K562 (cell line): ENCODE data around the gene PGAP2. TPM values are rescaled to one million over a fixed set of nuclear protein-coding genes. Genes with fewer than 3 reads are reported as not detected.

ENCODE experiments used
- ATF4 ChIP-seq: fragments of 450-650 bp; formaldehyde crosslinking; IDR thresholded peaks from 2 replicates; pipeline ENCODE4 v1.4.0; 2022; ENCODE audit warnings: mild to moderate bottlenecking, moderate library complexity
- CLOCK ChIP-seq: fragments of 250-450 bp; sonication (Bioruptor Pico); IDR thresholded peaks from 2 replicates; pipeline ENCODE4 v1.4.0; 2020; ENCODE audit warnings: mild to moderate bottlenecking, moderate library complexity, borderline replicate concordance
- E2F6 ChIP-seq, 2 experiments: IDR thresholded peaks; 2 replicates each; pipeline ENCODE4 v1.6.1; 2011; ENCODE audit warnings: borderline replicate concordance in 1 of 2, control low read depth in 1 of 2, low read depth in 1 of 2, low read length in 1 of 2, mild to moderate bottlenecking in 1 of 2, mixed read lengths in 1 of 2, moderate library complexity in 1 of 2; ENCODE audit not compliant: insufficient read depth in 1 of 2, insufficient read length in 1 of 2, poor library complexity in 1 of 2, severe bottlenecking in 1 of 2; ENCODE audit errors: extremely low read depth in 1 of 2
- FOXK2 ChIP-seq, 2 experiments: fragments of 450-650 bp; IDR thresholded peaks in 1 of 2; conservative IDR thresholded peaks in 1 of 2; 2 replicates each; pipeline ENCODE4 v1.6.1; 2016; ENCODE audit warnings: low read depth in 2 of 2, mild to moderate bottlenecking in 1 of 2
- HNRNPUL1 ChIP-seq: fragments of 200-400 bp; formaldehyde crosslinking; IDR thresholded peaks from 2 replicates; pipeline ENCODE4 v1.6.1; 2017; ENCODE audit warnings: low read length
- IFI16 ChIP-seq: fragments of 250-450 bp; sonication (Bioruptor Pico); IDR thresholded peaks from 2 replicates; pipeline ENCODE4 v2.1.2; 2022; ENCODE audit warnings: mild to moderate bottlenecking, inconsistent platforms
- MIER1 ChIP-seq: fragments of 450-650 bp; IDR thresholded peaks from 2 replicates; pipeline ENCODE4 v1.6.1; 2016; ENCODE audit warnings: antibody characterized with exemption, mild to moderate bottlenecking, low read depth
- RHOXF2B ChIP-seq: fragments of 250-450 bp; sonication (Bioruptor Pico); conservative IDR thresholded peaks from 2 replicates; pipeline ENCODE4 v1.5.1; 2021
- SNAPC5 ChIP-seq: fragments of 250-450 bp; sonication (Bioruptor Pico); IDR thresholded peaks from 2 replicates; pipeline ENCODE4 v1.8.0; 2021; ENCODE audit warnings: moderate library complexity, mild to moderate bottlenecking, inconsistent platforms
- SP1 ChIP-seq: sonication (generic); formaldehyde crosslinking; IDR thresholded peaks from 2 replicates; pipeline ENCODE4 v1.8.1; 2022; ENCODE audit warnings: mild to moderate bottlenecking, missing genetic modification reagents
- TRIM24 ChIP-seq, 2 experiments: fragments of 450-650 bp; IDR thresholded peaks; 2 replicates each; pipeline ENCODE4 v1.6.1; 2016
- YY1 ChIP-seq, 3 experiments: IDR thresholded peaks; 2 replicates each; pipeline ENCODE4 v1.6.1; 2011; ENCODE audit warnings: low read length in 2 of 3, mild to moderate bottlenecking in 2 of 3, moderate library complexity in 2 of 3, borderline replicate concordance in 1 of 3, control low read depth in 1 of 3, low read depth in 1 of 3; ENCODE audit not compliant: insufficient read depth in 3 of 3, insufficient replicate concordance in 2 of 3, control insufficient read depth in 1 of 3, insufficient read length in 1 of 3; ENCODE audit errors: extremely low read depth in 1 of 3
- ZBTB9 ChIP-seq: fragments of 450-650 bp; formaldehyde crosslinking; IDR thresholded peaks from 2 replicates; pipeline ENCODE4 v1.4.0; 2020; ENCODE audit warnings: mild to moderate bottlenecking, moderate library complexity
- ZC3H11A ChIP-seq: IDR thresholded peaks from 2 replicates; pipeline ENCODE4 v1.6.1; 2012; ENCODE audit warnings: low read depth, low read length, improper control_type of control experiment
- ZNF184 ChIP-seq: sonication (generic); formaldehyde crosslinking; IDR thresholded peaks from 2 replicates; pipeline ENCODE4 v1.5.0; 2020; ENCODE audit warnings: missing genetic modification reagents
- polyA plus RNA-seq, 8 experiments: library from polyadenylated mRNA; depleted of rRNA in 4 of 8; stranded (reverse) in 5 of 8; unstranded in 3 of 8; fragments of >200 nt; fragmentation: Nextera tagmentation in 2 of 8; fragmentation: Illumina TruSeq in 1 of 8; extraction: Ambion mirVana in 2 of 8; extraction: Trizol in 1 of 8; gene quantifications; 2 replicates each; pipeline versions ENCODE4 v1.2.1 to v1.2.3, GENCODE V29; 2011 to 2014; ENCODE audit warnings: inconsistent platforms in 1 of 8, missing spikeins in 1 of 8
- total RNA-seq, 7 experiments: library from RNA; depleted of rRNA in 6 of 7; stranded (reverse); fragments of >200 nt in 6 of 7; fragmentation: Illumina TruSeq in 2 of 7; extraction: Trizol in 2 of 7; gene quantifications; 2 replicates each; pipeline versions ENCODE4 v1.2.1 to v1.2.3, GENCODE V29; 2011 to 2021; ENCODE audit warnings: low replicate concordance in 1 of 7

Gene PGAP2
- total and polyA plus RNA-seq, 9 of the 15 experiments (the other 6 are each of a cell fraction or from before 2014, with no cell fraction given) = 17.9 to 47.2 (median 33.7) TPM

- TF ChIP-seq FOXK2 (conservative IDR thresholded peaks at IDR 0.05 in 1 of 2, IDR thresholded peaks at IDR 0.05 in 1 of 2; ENCODE audit: low read depth in 2 of 2) = no peak
- peak; percentile 28; the same call in 1 of the 2 replicates for TF ChIP-seq ZBTB9 (CRISPR knock-in tag)
- peak; percentile 87 to 91 for TF ChIP-seq E2F6 (IDR thresholded peaks at IDR 0.05; ENCODE audit: borderline replicate concordance in 1 of 2, extremely low read depth in 1 of 2, insufficient read depth in 1 of 2, insufficient read length in 1 of 2, low read depth in 1 of 2, low read length in 1 of 2, poor library complexity in 1 of 2, severe bottlenecking in 1 of 2)
- no peak for TF ChIP-seq ZNF184
- no peak; the same call in 1 of the 2 replicates for TF ChIP-seq ATF4 (CRISPR knock-in tag)
- TF ChIP-seq RHOXF2B = no peak
- TF ChIP-seq ZC3H11A = 0 out of 2 replicates have a peak, but pooled peaks have one; percentile 18
- TF ChIP-seq YY1 (IDR thresholded peaks at IDR 0.05; ENCODE audit: borderline replicate concordance in 1 of 3, control insufficient read depth in 1 of 3, extremely low read depth in 1 of 3, insufficient read depth in 3 of 3, insufficient read length in 1 of 3, insufficient replicate concordance in 2 of 3, low read depth in 1 of 3, low read length in 2 of 3) = peak in 2 of 3 experiments; percentile 50
- TF ChIP-seq MIER1 = no peak
- no peak for TF ChIP-seq CLOCK
- peak; percentile 26; the same call in 1 of the 2 replicates for TF ChIP-seq SP1 (CRISPR knock-in tag)
- peak; percentile 12 to 22; a peak in 1 of 4 replicates for TF ChIP-seq TRIM24 (IDR thresholded peaks at IDR 0.05)
- TF ChIP-seq IFI16 (CRISPR knock-in tag) = no peak
- TF ChIP-seq SNAPC5 (CRISPR knock-in tag) = no peak
- no peak for TF ChIP-seq HNRNPUL1
Measured at GRCh38 chr11:3841426-3842350, 33.3 kb downstream of the PGAP2 start (continued).
